ENCODE results near the gene GABRR2.
A peak's percentile ranks its signal among the peaks of the same experiment; 100 is the strongest.

DNA sequence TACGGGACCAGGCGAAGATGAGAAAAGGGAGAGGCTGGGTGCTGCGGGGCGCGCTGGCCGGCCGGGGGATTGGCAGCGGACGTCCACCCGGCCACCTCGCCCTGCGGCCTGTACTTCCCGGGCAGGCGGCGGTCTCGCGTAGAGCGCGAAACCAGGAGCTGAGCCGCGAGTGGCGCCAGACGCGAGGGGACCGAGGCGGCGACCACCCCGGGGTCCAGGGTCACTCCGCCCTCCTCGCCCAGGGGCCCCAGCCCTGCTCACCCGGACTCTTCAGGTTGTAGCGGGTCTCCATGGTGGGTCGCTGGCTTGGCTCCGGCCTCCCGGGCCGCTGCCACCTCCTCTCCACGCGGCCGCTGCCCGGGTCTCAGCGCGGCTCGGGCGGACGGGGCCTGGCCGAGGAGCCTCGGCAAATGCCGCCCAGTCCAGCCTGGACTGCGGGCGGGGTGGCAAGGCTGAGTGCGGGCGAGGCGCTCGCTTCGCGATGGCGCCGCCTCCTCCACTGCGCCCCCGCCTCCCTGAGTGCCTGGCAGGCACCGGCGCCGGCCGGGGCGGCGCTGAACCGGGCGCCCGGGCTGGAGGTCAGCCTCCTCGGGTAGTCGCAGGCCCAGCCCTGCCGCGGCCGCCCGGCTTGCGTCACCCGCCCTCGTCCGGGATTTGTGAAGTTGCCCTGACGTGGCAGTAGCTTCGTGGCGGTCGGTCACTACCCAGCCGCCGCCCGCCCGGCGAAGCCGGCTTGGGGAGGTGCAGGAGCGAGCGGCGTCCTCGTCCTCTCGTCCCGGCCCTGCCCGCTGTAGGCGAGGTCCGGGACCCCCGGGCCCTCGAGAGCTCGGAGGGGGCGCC lies 37.4 kb upstream of the GABRR2 start, which contains the start of gene UBE2J1:
- TF ChIP-seq, protein P1, sequence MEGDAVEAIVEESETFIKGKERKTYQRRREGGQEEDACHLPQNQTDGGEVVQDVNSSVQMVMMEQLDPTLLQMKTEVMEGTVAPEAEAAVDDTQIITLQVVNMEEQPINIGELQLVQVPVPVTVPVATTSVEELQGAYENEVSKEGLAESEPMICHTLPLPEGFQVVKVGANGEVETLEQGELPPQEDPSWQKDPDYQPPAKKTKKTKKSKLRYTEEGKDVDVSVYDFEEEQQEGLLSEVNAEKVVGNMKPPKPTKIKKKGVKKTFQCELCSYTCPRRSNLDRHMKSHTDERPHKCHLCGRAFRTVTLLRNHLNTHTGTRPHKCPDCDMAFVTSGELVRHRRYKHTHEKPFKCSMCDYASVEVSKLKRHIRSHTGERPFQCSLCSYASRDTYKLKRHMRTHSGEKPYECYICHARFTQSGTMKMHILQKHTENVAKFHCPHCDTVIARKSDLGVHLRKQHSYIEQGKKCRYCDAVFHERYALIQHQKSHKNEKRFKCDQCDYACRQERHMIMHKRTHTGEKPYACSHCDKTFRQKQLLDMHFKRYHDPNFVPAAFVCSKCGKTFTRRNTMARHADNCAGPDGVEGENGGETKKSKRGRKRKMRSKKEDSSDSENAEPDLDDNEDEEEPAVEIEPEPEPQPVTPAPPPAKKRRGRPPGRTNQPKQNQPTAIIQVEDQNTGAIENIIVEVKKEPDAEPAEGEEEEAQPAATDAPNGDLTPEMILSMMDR (IDR thresholded peaks at IDR 0.05): peak in 2 of 6 experiments; percentile 3 to 10
- TF ChIP-seq POLR2A (IDR thresholded peaks at IDR 0.05) (peak; percentile 60 to 99 (median 96)), POLR2AphosphoS5 (IDR thresholded peaks at IDR 0.05) (peak; percentile 87 to 90)
